GM23248 (cell line): ENCODE results near the gene RPS6KC1.

Experiments used
- EZH2 ChIP-seq: fragments of 200-600 bp; sonication (generic); IDR thresholded peaks from 2 replicates; pipeline ENCODE4 v1.6.1; 2018; ENCODE audit warnings: antibody characterized with exemption, mild to moderate bottlenecking; ENCODE audit not compliant: insufficient read depth, poor library complexity, severe bottlenecking
- EZH2phosphoT487 ChIP-seq: fragments of 200-600 bp; sonication (generic); IDR thresholded peaks from 2 replicates; pipeline ENCODE4 v1.6.1; 2018; ENCODE audit warnings: antibody characterized with exemption, moderate library complexity, mild to moderate bottlenecking, low read depth; ENCODE audit not compliant: insufficient read depth

DNA sequence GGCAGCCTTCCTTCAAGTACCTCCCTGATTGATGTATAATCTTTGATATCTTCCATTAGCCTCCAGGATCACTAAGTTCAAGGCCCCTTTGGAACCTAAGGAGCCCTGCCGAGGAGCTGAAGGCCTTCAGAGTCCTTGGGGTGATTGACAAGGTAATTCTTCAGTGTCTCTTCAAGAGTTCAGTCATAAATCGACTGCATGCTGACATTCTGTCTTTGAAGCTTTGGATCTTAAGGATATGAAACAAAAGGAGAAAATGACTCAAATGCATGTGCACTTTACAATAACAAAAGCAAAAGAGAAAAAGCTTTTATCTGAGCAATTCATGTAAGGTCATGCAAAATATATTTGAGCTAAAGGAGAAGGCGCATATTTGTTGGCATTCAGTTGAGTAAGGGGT is 125.3 kb downstream of the RPS6KC1 start:
- TF ChIP-seq EZH2phosphoT487 (no peak), EZH2 (no peak)
